GM12864 (cell line): ENCODE data around the gene TMEM181.
A peak's percentile ranks its signal among the peaks of the same experiment; 100 is the strongest.

Source experiments
- DNase-seq: peaks from one replicate; pipeline ENCODE4 v3.0.0-alpha.2; 2011; ENCODE audit warnings: low read depth
- H3K4me3 ChIP-seq: 2 replicates; pipeline ENCODE4 v1.5.1; 2011; ENCODE audit warnings: mild to moderate bottlenecking, low read depth, low read length, control low read depth
- CTCF ChIP-seq: IDR thresholded peaks from 2 replicates; pipeline ENCODE4 v1.5.1; 2011; ENCODE audit warnings: low read depth, mild to moderate bottlenecking, moderate library complexity, low read length, control low read depth, inconsistent platforms; ENCODE audit errors: missing control alignments

The TMEM181 gene

GRCh38 chr6:158564243-158565121 is 4.6 kb downstream of the TMEM181 start:
- TF ChIP-seq CTCF, result no peak
- no peak overlapping the region for H3K4me3 ChIP-seq
- DNase-seq, result no peak

GRCh38 chr6:158565122-158565429 is 5.2 kb downstream of the TMEM181 start:
- no peak for TF ChIP-seq CTCF
- H3K4me3 ChIP-seq, result no peak overlapping the region
- DNase-seq, result no peak

GRCh38 chr6:158565482-158566040 is 5.7 kb downstream of the TMEM181 start:
- TF ChIP-seq CTCF, result peak; percentile 25
- DNase-seq, result no peak
- H3K4me3 ChIP-seq, result no peak overlapping the region

GRCh38 chr6:158566207-158566818 is 6.4 kb downstream of the TMEM181 start:
- DNase-seq, result no peak
- TF ChIP-seq CTCF, result no peak
- no peak overlapping the region for H3K4me3 ChIP-seq

- H3K4me3 ChIP-seq, result no peak overlapping the region
- TF ChIP-seq CTCF, result no peak
- DNase-seq, result no peak
Measured at GRCh38 chr6:158567152-158567551, 7.3 kb downstream of the TMEM181 start.

- no peak overlapping the region for H3K4me3 ChIP-seq
- no peak for DNase-seq
- TF ChIP-seq CTCF, result no peak
Measured at GRCh38 chr6:158567871-158568401, 8.0 kb downstream of the TMEM181 start.
